ENCODE measurements around the gene ZNF407. TPM values are rescaled to one million over a fixed set of nuclear protein-coding genes. Genes with fewer than 3 reads are reported as not detected.

ZNF407 gene
- total RNA-seq, 5 donors from 2014 or later (not counting 1 experiment from before 2014, with no cell fraction given), result 22.9 to 37.4 (median 24.4) TPM

DNA sequence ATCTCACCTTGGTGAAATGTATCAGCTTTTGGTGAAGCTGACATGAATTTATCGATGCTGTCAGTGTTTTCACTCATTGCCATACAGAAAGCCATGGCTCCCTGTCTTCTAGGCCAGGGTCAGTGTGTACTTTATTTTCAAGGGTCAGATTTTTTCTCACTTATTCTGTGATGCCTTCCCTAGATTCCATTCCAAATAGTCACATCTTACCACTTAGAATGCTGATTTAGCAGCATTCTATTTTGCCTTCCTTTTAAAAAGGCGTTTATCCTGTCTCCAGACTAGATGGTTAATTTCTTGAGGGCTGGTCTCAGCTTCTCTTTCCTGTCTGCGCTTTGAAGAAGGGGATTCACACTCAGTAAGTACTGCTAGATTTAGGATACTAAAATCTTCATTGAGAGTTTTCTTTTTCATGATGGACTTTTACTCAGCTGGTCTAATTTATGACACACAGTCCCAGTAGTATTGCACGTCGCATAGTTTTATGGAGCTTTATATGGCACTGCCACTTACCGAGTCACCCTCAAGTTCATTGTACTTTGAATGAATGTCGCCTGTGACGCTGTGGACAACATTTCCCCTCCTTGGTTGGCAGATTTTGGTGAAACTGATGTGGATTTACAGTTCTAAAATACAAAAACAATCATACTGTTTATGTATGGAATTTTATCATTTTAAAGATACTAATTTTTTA lies 194.0 kb downstream of the ZNF407 start:
- DNase-seq (no peak), ATAC-seq (replicated peaks in 1 of 4) (no peak)
- ChIA-PET CTCF (interaction anchor here in 1 of 2 donors (0.6 kb wide), 1 partner anchor 596 kb away, joined by 4 read pairs; no protein-coding TSS in a partner anchor), POLR2A (interaction anchor here in 1 of 2 donors (0.6 kb wide), 1 partner anchor 85 kb away, joined by 3 read pairs; no protein-coding TSS in a partner anchor)
- 94% methylated on average over 3 of the region's 8 CpGs for WGBS (ENCODE audit: insufficient coverage)
- no peak overlapping the region for H3K4me3 ChIP-seq (ENCODE audit: control insufficient read depth in 1 of 2, extremely low read depth in 1 of 2, low read length in 1 of 2)
- H3K27ac ChIP-seq (ENCODE audit: low read length), result no peak overlapping the region
- no peak overlapping the region for H3K4me3 Mint-ChIP-seq
- peaks cover 1 to 4% (median 3%) of the 10 kb centered on the region in 3 donors for H3K4me1 Mint-ChIP-seq
- peaks cover 0 to 5% of the 10 kb centered on the region in 2 donors for H3K36me3 ChIP-seq (ENCODE audit: control insufficient read depth in 2 of 2, extremely low read depth in 1 of 2, insufficient read depth in 1 of 2, low read length in 1 of 2)
- no peaks in the 10 kb centered on the region for H3K9me3 Mint-ChIP-seq
- peaks cover 34% of the 10 kb centered on the region for H3K36me3 Mint-ChIP-seq
- no peaks in the 10 kb centered on the region for H3K9me3 ChIP-seq
- H3K27me3 ChIP-seq (replicated peaks in 1 of 2; ENCODE audit: control insufficient read depth in 2 of 2, extremely low read depth in 1 of 2, insufficient read depth in 2 of 2, low read length in 1 of 2), result no peaks in the 10 kb centered on the region
- H3K27ac Mint-ChIP-seq, result no peak overlapping the region
- no peaks in the 10 kb centered on the region for H3K27me3 Mint-ChIP-seq
- H3K4me1 ChIP-seq (ENCODE audit: control insufficient read depth in 1 of 2, extremely low read depth in 1 of 2, insufficient read depth in 2 of 2, low read length in 2 of 2), result no peaks in the 10 kb centered on the region

DNA sequence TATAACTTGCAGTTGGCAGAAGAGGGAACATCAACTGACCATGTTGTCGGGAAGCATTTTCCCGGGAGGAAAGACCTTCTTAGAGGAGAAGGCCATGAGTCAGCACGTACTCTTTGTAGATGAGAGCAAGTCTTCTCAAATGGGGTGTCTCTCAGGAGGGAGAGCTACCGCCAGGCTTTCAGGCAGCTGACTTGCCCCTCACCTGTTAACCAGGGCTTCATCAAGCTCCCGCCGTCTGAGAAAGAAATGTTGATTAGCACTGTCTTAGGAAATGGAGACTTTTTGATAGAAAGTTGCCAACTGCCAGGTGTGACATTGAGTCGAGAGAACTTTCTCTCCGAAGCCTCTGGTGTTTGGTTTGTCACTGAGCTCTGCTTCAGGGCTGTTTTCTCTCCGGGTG lies 196.1 kb downstream of the ZNF407 start:
- Histone ChIP-seq H3K27me3 (replicated peaks in 1 of 2; ENCODE audit: control insufficient read depth in 2 of 2, extremely low read depth in 1 of 2, insufficient read depth in 2 of 2, low read length in 1 of 2) (no peaks in the 10 kb centered on the region), H3K4me3 (ENCODE audit: control insufficient read depth in 1 of 2, extremely low read depth in 1 of 2, low read length in 1 of 2) (no peak overlapping the region), H3K9me3 (no peaks in the 10 kb centered on the region), H3K27ac (ENCODE audit: low read length) (no peak overlapping the region), H3K4me1 (ENCODE audit: control insufficient read depth in 1 of 2, extremely low read depth in 1 of 2, insufficient read depth in 2 of 2, low read length in 2 of 2) (no peaks in the 10 kb centered on the region), H3K36me3 (ENCODE audit: control insufficient read depth in 2 of 2, extremely low read depth in 1 of 2, insufficient read depth in 1 of 2, low read length in 1 of 2) (peaks cover 0 to 5% of the 10 kb centered on the region in 2 donors)
- CTCF ChIA-PET, result no interaction called here
- 86% methylated on average over 8 of the region's 9 CpGs for WGBS (ENCODE audit: insufficient coverage)
- ATAC-seq (replicated peaks in 1 of 4), result no peak
- POLR2A ChIA-PET, result no interaction called here
- Mint-ChIP-seq H3K27ac (no peak overlapping the region), H3K36me3 (peaks cover 26% of the 10 kb centered on the region), H3K9me3 (no peaks in the 10 kb centered on the region), H3K27me3 (no peaks in the 10 kb centered on the region), H3K4me1 (peaks cover 12 to 13% (median 13%) of the 10 kb centered on the region in 3 donors), H3K4me3 (no peak overlapping the region)
- DNase-seq, result no peak

DNA sequence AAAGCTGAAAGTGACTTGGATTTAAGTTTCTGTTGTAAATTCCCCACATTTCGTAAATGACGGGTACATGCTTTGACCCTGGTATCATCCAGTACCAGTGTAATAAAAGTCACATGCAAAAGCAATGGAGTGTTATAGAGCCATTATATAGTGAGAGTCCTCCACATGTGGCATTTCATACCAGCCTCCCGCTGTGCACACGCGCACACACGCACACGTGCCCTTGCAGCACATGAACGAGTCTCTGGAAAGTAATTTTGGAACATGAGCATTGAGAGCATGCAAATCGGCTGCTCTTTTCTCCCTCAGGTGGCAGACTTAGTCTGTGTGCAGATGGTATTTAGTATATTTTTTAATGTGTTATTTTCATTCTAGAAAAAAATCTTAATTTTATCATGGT lies 198.1 kb downstream of the ZNF407 start:
- peaks cover 16% of the 10 kb centered on the region for H3K36me3 Mint-ChIP-seq
- H3K4me1 Mint-ChIP-seq, result peaks cover 8 to 13% (median 12%) of the 10 kb centered on the region in 3 donors

DNA sequence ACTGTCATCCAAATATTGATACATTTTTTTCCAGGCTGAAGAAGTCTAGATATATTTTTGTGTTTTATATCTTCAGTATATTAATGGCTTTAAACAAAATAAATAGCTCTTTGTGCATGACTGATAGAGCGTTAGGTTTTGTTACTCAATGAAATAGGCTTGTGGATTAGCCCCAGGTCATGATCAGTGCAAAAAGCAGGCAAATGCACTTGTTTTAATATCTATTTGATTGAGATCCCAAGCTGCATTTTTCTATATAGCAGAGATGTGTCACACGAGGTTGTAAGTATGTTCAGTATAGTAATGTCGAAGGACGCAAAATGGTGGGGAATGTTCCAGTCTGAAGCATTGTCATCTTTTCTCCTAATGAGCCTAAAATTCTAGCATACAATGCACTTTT lies 198.5 kb downstream of the ZNF407 start:
- no peak for ATAC-seq (replicated peaks in 1 of 4)
- Histone ChIP-seq H3K9me3 (no peaks in the 10 kb centered on the region), H3K4me1 (ENCODE audit: control insufficient read depth in 1 of 2, extremely low read depth in 1 of 2, insufficient read depth in 2 of 2, low read length in 2 of 2) (no peaks in the 10 kb centered on the region), H3K36me3 (ENCODE audit: control insufficient read depth in 2 of 2, extremely low read depth in 1 of 2, insufficient read depth in 1 of 2, low read length in 1 of 2) (no peaks in the 10 kb centered on the region), H3K4me3 (ENCODE audit: control insufficient read depth in 1 of 2, extremely low read depth in 1 of 2, low read length in 1 of 2) (no peak overlapping the region), H3K27me3 (replicated peaks in 1 of 2; ENCODE audit: control insufficient read depth in 2 of 2, extremely low read depth in 1 of 2, insufficient read depth in 2 of 2, low read length in 1 of 2) (no peaks in the 10 kb centered on the region), H3K27ac (ENCODE audit: low read length) (no peak overlapping the region)
- ChIA-PET CTCF (no interaction called here), POLR2A (no interaction called here)
- WGBS (ENCODE audit: insufficient coverage), result no CpG with 5 or more reads among the region's 4 CpGs
- Mint-ChIP-seq H3K27ac (no peak overlapping the region), H3K4me3 (no peak overlapping the region), H3K27me3 (no peaks in the 10 kb centered on the region), H3K36me3 (peaks cover 16% of the 10 kb centered on the region), H3K4me1 (peaks cover 8 to 13% (median 12%) of the 10 kb centered on the region in 3 donors), H3K9me3 (no peaks in the 10 kb centered on the region)
- no peak for DNase-seq

More for the DNA sequence above, 198.1 kb downstream of the ZNF407 start:
- Histone ChIP-seq H3K4me3 (ENCODE audit: control insufficient read depth in 1 of 2, extremely low read depth in 1 of 2, low read length in 1 of 2) (no peak overlapping the region), H3K27ac (ENCODE audit: low read length) (no peak overlapping the region), H3K36me3 (ENCODE audit: control insufficient read depth in 2 of 2, extremely low read depth in 1 of 2, insufficient read depth in 1 of 2, low read length in 1 of 2) (no peaks in the 10 kb centered on the region), H3K9me3 (no peaks in the 10 kb centered on the region), H3K27me3 (replicated peaks in 1 of 2; ENCODE audit: control insufficient read depth in 2 of 2, extremely low read depth in 1 of 2, insufficient read depth in 2 of 2, low read length in 1 of 2) (no peaks in the 10 kb centered on the region), H3K4me1 (ENCODE audit: control insufficient read depth in 1 of 2, extremely low read depth in 1 of 2, insufficient read depth in 2 of 2, low read length in 2 of 2) (no peaks in the 10 kb centered on the region)
- no peaks in the 10 kb centered on the region for H3K9me3 Mint-ChIP-seq
- no peaks in the 10 kb centered on the region for H3K27me3 Mint-ChIP-seq
- no peak overlapping the region for H3K27ac Mint-ChIP-seq
- ChIA-PET POLR2A (no interaction called here), CTCF (no interaction called here)
- ATAC-seq (replicated peaks in 1 of 4) (no peak), DNase-seq (no peak)
- no peak overlapping the region for H3K4me3 Mint-ChIP-seq
- 94% methylated on average over 5 of the region's 9 CpGs for WGBS (ENCODE audit: insufficient coverage)

DNA sequence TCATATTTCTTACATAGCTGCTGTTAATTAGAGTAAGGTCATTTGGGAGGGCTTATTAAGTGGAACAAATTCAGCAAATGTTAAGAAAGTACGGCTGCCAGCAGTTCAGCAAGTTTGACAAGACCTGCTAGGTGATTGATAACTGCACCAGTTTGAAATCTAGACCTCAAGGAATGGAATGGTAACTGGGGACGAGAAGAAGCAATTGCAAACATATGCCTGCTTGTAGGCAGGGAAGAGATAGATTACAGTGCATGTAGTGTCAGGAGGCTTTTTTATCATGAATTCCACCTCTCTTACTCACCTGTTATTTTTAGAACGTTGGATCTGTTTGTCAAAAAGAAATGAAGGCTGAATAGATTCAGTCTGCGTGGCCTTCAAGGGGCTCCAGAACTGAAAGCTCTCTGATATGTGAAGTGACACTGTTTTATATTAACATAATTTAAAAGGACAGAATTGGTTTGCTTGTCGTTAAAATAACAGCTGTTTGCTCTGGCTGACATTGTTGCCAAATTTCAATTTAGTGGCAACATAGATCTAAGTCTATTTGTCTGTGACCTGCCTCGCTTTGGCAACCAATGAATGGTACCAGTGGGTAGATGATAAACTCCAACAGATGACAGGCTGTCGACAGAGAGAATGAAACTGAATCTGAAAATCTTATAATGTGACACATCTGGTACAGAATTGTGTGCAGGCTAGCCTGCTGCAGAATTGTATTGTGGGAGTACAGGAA lies 199.3 kb downstream of the ZNF407 start:
- Histone ChIP-seq H3K9me3 (no peaks in the 10 kb centered on the region), H3K27ac (ENCODE audit: low read length) (no peak overlapping the region), H3K4me3 (ENCODE audit: control insufficient read depth in 1 of 2, extremely low read depth in 1 of 2, low read length in 1 of 2) (no peak overlapping the region), H3K27me3 (replicated peaks in 1 of 2; ENCODE audit: control insufficient read depth in 2 of 2, extremely low read depth in 1 of 2, insufficient read depth in 2 of 2, low read length in 1 of 2) (no peaks in the 10 kb centered on the region), H3K36me3 (ENCODE audit: control insufficient read depth in 2 of 2, extremely low read depth in 1 of 2, insufficient read depth in 1 of 2, low read length in 1 of 2) (no peaks in the 10 kb centered on the region), H3K4me1 (ENCODE audit: control insufficient read depth in 1 of 2, extremely low read depth in 1 of 2, insufficient read depth in 2 of 2, low read length in 2 of 2) (no peaks in the 10 kb centered on the region)
- ChIA-PET CTCF (no interaction called here), POLR2A (no interaction called here)
- Mint-ChIP-seq H3K4me3 (no peak overlapping the region), H3K4me1 (peaks cover 8 to 13% (median 12%) of the 10 kb centered on the region in 3 donors), H3K36me3 (peaks cover 9% of the 10 kb centered on the region), H3K9me3 (no peaks in the 10 kb centered on the region), H3K27me3 (no peaks in the 10 kb centered on the region), H3K27ac (no peak overlapping the region)
- ATAC-seq (replicated peaks in 1 of 4) (no peak), DNase-seq (no peak)
- 76% methylated on average over 2 of the region's 7 CpGs for WGBS (ENCODE audit: insufficient coverage)

DNA sequence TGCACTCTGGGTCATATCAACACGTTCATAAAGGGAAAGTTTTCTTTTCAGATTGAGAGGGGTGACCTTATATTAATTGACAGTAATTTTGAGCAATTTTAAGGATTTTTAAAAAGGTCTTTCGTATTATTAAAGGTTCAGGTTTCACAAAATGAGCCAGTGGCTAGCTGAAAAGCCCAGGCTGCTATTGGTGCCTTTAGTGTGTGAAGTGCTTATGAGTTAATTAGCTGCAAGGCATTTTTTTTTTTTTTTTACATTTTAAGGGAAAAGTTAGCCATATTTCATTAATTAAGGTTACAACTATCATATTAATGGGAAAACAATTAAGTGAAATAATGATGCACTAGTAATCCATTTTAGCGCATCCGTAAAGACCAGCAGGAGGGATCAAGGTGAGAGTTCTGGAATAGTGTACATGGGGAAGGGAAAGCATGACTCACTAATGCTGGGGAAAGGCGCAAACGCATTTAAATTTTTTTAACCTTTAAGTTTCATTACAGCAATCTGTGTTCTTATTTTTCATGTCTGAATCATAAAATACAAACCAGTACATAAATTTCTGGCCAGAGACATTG lies 200.0 kb downstream of the ZNF407 start:
- Histone ChIP-seq H3K36me3 (ENCODE audit: control insufficient read depth in 2 of 2, extremely low read depth in 1 of 2, insufficient read depth in 1 of 2, low read length in 1 of 2) (no peaks in the 10 kb centered on the region), H3K4me1 (ENCODE audit: control insufficient read depth in 1 of 2, extremely low read depth in 1 of 2, insufficient read depth in 2 of 2, low read length in 2 of 2) (no peaks in the 10 kb centered on the region), H3K4me3 (ENCODE audit: control insufficient read depth in 1 of 2, extremely low read depth in 1 of 2, low read length in 1 of 2) (no peak overlapping the region), H3K27ac (ENCODE audit: low read length) (no peak overlapping the region), H3K27me3 (replicated peaks in 1 of 2; ENCODE audit: control insufficient read depth in 2 of 2, extremely low read depth in 1 of 2, insufficient read depth in 2 of 2, low read length in 1 of 2) (no peaks in the 10 kb centered on the region), H3K9me3 (no peaks in the 10 kb centered on the region)
- 50% methylated on average over 1 of the region's 6 CpGs for WGBS (ENCODE audit: insufficient coverage)
- H3K4me3 Mint-ChIP-seq, result no peak overlapping the region
- POLR2A ChIA-PET, result interaction anchor here in 1 of 2 donors (0.7 kb wide), 1 partner anchor 836 kb away, joined by 3 read pairs; no protein-coding TSS in a partner anchor
- CTCF ChIA-PET, result no interaction called here
- ATAC-seq (replicated peaks in 1 of 4) (no peak), DNase-seq (no peak)
- H3K36me3 Mint-ChIP-seq, result peaks cover 7% of the 10 kb centered on the region
- peaks cover 8 to 13% (median 12%) of the 10 kb centered on the region in 3 donors for H3K4me1 Mint-ChIP-seq
- no peaks in the 10 kb centered on the region for H3K9me3 Mint-ChIP-seq
- H3K27me3 Mint-ChIP-seq, result no peaks in the 10 kb centered on the region
- no peak overlapping the region for H3K27ac Mint-ChIP-seq
